Lower leg skin (tissue), 4 donors: Measurements from ENCODE around the gene ADCY2. TPM values are rescaled to one million over a fixed set of nuclear protein-coding genes. Genes with fewer than 3 reads are reported as not detected.

Experiments used
- DNase-seq, 2 donors: peaks; one replicate each; pipeline ENCODE4 v3.0.0-alpha.2; 2019; ENCODE audit warnings: low spot score in 2 of 2
- H3K4me3 ChIP-seq: fragments of 200-600 bp; sonication (generic); 2 replicates; pipeline ENCODE4 v1.5.1; 2017; ENCODE audit warnings: mild to moderate bottlenecking, low read depth; ENCODE audit not compliant: poor library complexity, severe bottlenecking
- CTCF ChIP-seq, 3 donors: fragments of 450-650 bp; IDR thresholded peaks; one replicate each; pipeline ENCODE4 v1.5.1; 2016; ENCODE audit warnings: antibody characterized with exemption in 3 of 3, mild to moderate bottlenecking in 3 of 3, moderate library complexity in 2 of 3
- POLR2A ChIP-seq, 2 donors: fragments of 450-650 bp; IDR thresholded peaks; one replicate each; pipeline ENCODE4 v1.6.1; 2016 to 2017; ENCODE audit warnings: antibody characterized with exemption in 2 of 2, mild to moderate bottlenecking in 1 of 2, moderate library complexity in 1 of 2
- WGBS, 2 donors: methylation state at CpG; one replicate each; pipeline ENCODE4 v1.1.5; 2018; 5-methylcytosine and 5-hydroxymethylcytosine counted together
- intact Hi-C: fragments of 100-400 bp; cut with DNase I; formaldehyde crosslinking; loops from one replicate; pipeline ENCODE4 v1.15.0; 2023; ENCODE audit warnings: low total_unique reads
- total RNA-seq, 4 donors: library from RNA; depleted of rRNA; stranded (reverse); fragments of >200 nt; gene quantifications; one replicate each; pipeline ENCODE4 v1.1.0, GENCODE V29; 2016

The ADCY2 gene
- total RNA-seq, 4 donors from 2014 or later, result 7.3 to 11.5 (median 8.2) TPM

GRCh38 chr5:7434914-7435313 is 39.0 kb downstream of the ADCY2 start:
- TF ChIP-seq POLR2A (IDR thresholded peaks at IDR 0.05), result no peak
- TF ChIP-seq CTCF (IDR thresholded peaks at IDR 0.05), result no peak
- DNase-seq, result no peak
- H3K4me3 ChIP-seq, result no peak overlapping the region
- intact Hi-C loops, result no loop called here
- 92 to 96% methylated on average over 6 of the region's 6 CpGs for WGBS, 2 donors

DNA sequence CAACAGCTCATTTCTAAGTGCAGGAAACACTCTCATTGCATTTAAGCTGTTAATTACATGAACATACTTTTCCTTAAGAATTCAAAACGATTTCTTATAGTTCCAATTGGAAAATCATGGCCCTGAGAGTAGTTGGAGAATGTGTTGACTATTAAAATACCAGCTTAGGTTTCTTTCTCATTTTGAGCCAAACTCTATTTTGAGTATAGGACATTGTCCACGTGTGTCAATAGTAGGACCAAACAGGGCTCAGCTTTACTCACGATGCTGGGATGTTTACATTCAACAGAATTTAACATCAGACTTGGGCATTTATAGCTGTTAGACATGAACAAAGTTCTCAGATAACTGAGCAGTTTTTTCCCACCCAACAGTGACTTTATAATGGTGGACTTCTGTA is 39.6 kb downstream of the ADCY2 start:
- TF ChIP-seq POLR2A (IDR thresholded peaks at IDR 0.05) (no peak), CTCF (IDR thresholded peaks at IDR 0.05) (no peak)
- WGBS, 2 donors, result 71% methylated on average over 3 of the region's 3 CpGs
- H3K4me3 ChIP-seq, result no peak overlapping the region
- intact Hi-C loops, result no loop called here
- DNase-seq, result no peak

GRCh38 chr5:7436521-7436920 is 40.6 kb downstream of the ADCY2 start:
- intact Hi-C loops, result no loop called here
- WGBS, 2 donors, result 58 to 73% methylated on average over 8 of the region's 8 CpGs
- no peak overlapping the region for H3K4me3 ChIP-seq
- no peak for DNase-seq
- TF ChIP-seq POLR2A (IDR thresholded peaks at IDR 0.05) (no peak), CTCF (IDR thresholded peaks at IDR 0.05) (no peak)

DNA sequence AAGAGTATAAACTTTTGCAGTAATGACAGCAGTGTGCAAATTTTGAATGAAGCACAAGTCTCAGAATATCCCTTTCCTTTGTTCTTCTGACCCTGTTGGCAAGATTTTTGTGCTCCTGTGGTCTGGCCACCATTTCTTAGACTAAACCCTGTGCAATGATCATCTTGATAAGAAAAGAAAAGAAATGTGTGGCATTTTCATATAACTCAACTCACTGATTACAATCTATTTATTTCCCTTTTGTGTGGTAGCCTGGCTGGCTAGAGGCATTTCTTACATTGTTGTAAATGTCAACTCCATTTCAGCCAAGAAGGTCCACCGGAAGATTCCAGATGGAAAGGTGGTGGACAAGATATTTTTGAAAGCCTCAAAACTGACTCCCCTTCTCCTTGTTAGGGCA is 41.9 kb downstream of the ADCY2 start:
- no peak overlapping the region for H3K4me3 ChIP-seq
- DNase-seq, result no peak
- intact Hi-C loops, result no loop called here
- 90 to 95% methylated on average over 1 of the region's 1 CpG for WGBS, 2 donors
- TF ChIP-seq CTCF (IDR thresholded peaks at IDR 0.05) (no peak), POLR2A (IDR thresholded peaks at IDR 0.05) (no peak)

DNA sequence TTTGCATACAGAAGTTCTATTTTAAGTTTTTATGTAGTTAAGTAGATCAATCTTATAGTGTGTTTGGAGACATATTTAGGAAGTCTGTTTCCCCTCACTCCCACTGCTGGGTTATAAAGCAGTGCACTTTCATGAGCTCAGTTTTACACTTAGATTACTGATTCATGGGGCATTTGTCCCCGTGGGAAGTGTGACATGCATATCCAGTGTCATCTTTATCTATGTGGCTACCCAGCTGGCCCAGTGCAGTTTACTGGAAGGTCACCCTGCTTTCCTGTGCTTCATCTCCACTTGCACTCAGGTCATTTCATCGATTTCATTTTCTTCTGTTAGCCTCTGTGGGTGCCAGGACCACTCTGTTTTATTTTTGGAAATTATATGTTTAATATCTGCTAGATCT is 49.1 kb downstream of the ADCY2 start:
- WGBS, 2 donors, result 61 to 78% methylated on average over 2 of the region's 2 CpGs
- TF ChIP-seq POLR2A (IDR thresholded peaks at IDR 0.05) (no peak), CTCF (IDR thresholded peaks at IDR 0.05) (no peak)
- intact Hi-C loops, result no loop called here
- no peak for DNase-seq
- no peak overlapping the region for H3K4me3 ChIP-seq

DNA sequence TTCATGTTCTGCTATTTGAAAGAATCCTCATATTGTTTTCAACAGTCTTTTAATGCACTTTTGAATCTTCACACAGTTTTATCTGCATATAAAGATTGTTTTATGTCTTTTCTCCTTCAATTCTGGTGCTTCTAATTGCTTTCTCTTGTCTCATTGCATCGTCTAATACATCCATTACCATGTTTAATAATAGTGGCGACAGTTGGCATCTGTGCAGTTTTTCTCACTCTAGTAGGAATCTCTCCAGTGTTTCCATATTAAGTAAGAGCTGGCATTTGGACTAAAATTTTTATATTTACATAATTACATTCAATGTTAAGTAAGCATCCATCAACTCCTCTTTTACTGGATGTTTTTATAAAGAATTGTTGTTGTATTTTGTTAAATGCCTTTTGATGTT is 49.9 kb downstream of the ADCY2 start:
- WGBS, 2 donors, result 38 to 47% methylated on average over 2 of the region's 2 CpGs
- intact Hi-C loops, result no loop called here
- no peak for DNase-seq
- no peak overlapping the region for H3K4me3 ChIP-seq
- TF ChIP-seq POLR2A (IDR thresholded peaks at IDR 0.05) (no peak), CTCF (IDR thresholded peaks at IDR 0.05) (no peak)
